ENCODE data around the gene FMNL3.

Gene FMNL3

GRCh38 chr12:49673446-49674317, 33.5 kb downstream of the FMNL3 start:
- no peak for DNase-seq

- no peak for DNase-seq
These were observed 34.6 kb downstream of the FMNL3 start for GRCh38 chr12:49672301-49673217.

GRCh38 chr12:49671031-49671765, 36.0 kb downstream of the FMNL3 start:
- DNase-seq, result no peak

- no peak for DNase-seq
These were observed 37.4 kb downstream of the FMNL3 start for GRCh38 chr12:49669796-49670195.

- no peak for DNase-seq
These were observed 39.7 kb downstream of the FMNL3 start for GRCh38 chr12:49667325-49668090.

GRCh38 chr12:49666176-49666575, 41.0 kb downstream of the FMNL3 start:
- no peak for DNase-seq

GRCh38 chr12:49665384-49665783, 41.8 kb downstream of the FMNL3 start:
- no peak for DNase-seq

GRCh38 chr12:49664591-49665239, 42.5 kb downstream of the FMNL3 start:
- DNase-seq, result no peak

GRCh38 chr12:49664167-49664566, 43.0 kb downstream of the FMNL3 start:
- no peak for DNase-seq

GRCh38 chr12:49662998-49663843, 44.0 kb downstream of the FMNL3 start:
- DNase-seq, result no peak

GRCh38 chr12:49661746-49662145, 45.5 kb downstream of the FMNL3 start:
- DNase-seq, result no peak

- no peak for DNase-seq
These were observed 46.0 kb downstream of the FMNL3 start for GRCh38 chr12:49661191-49661590.

- no peak for DNase-seq
These were observed 47.5 kb downstream of the FMNL3 start for GRCh38 chr12:49659753-49660152.

- no peak for DNase-seq
These were observed 48.9 kb downstream of the FMNL3 start for GRCh38 chr12:49658276-49658675.

- DNase-seq, result no peak
These were observed 51.5 kb downstream of the FMNL3 start for GRCh38 chr12:49655595-49656236.

GRCh38 chr12:49654715-49655114, 52.5 kb downstream of the FMNL3 start:
- DNase-seq, result no peak

- no peak for DNase-seq
These were observed 54.2 kb downstream of the FMNL3 start for GRCh38 chr12:49652921-49653520.

- no peak for DNase-seq
These were observed 55.4 kb downstream of the FMNL3 start for GRCh38 chr12:49651855-49652254.

- DNase-seq, result no peak
These were observed 57.3 kb downstream of the FMNL3 start for GRCh38 chr12:49649892-49650291.

GRCh38 chr12:49649445-49649844, 57.8 kb downstream of the FMNL3 start:
- no peak for DNase-seq

Measured in NCI-H1930 (cell line).